Heart right ventricle (tissue), 16 donors: Measurements from ENCODE around the gene SLC44A2. TPM values are rescaled to one million over a fixed set of nuclear protein-coding genes. Genes with fewer than 3 reads are reported as not detected.

Experiments
- ATAC-seq, 8 donors: fragments of 200-7000 bp; cut with Tn5 transposase; one replicate each; pipeline ENCODE4 v1.9.1; 2020; ENCODE audit warnings: mild to moderate bottlenecking in 8 of 8, moderate library complexity in 8 of 8, moderate number of reproducible peaks in 1 of 8
- DNase-seq, 2 donors: peaks; one replicate each; pipeline ENCODE4 v3.0.0-alpha.2; 2020
- H3K27ac ChIP-seq, 10 donors: fragments of 200-600 bp; sonication (generic) in 2 of 10; one replicate each; pipeline versions ENCODE4 v1.5.0 to v1.8.0; 2020 to 2022; ENCODE audit warnings: mild to moderate bottlenecking in 3 of 10
- H3K27me3 ChIP-seq, 7 donors: fragments of 200-600 bp; one replicate each; pipeline ENCODE4 v1.8.0; 2021 to 2022; ENCODE audit warnings: mild to moderate bottlenecking in 2 of 7
- H3K36me3 ChIP-seq, 9 donors: fragments of 200-600 bp; sonication (generic) in 1 of 9; one replicate each; pipeline versions ENCODE4 v1.5.0 to v1.8.0; 2020 to 2022; ENCODE audit warnings: mild to moderate bottlenecking in 2 of 9
- H3K4me1 ChIP-seq, 9 donors: fragments of 200-600 bp; sonication (generic) in 1 of 9; one replicate each; pipeline versions ENCODE4 v1.5.0 to v1.8.0; 2020 to 2022; ENCODE audit warnings: mild to moderate bottlenecking in 4 of 9
- H3K4me3 ChIP-seq, 10 donors: fragments of 200-600 bp; sonication (generic) in 2 of 10; one replicate each; pipeline versions ENCODE4 v1.5.0 to v1.8.0; 2020 to 2022; ENCODE audit warnings: mild to moderate bottlenecking in 7 of 10, moderate library complexity in 2 of 10
- H3K9me3 ChIP-seq, 11 donors: fragments of 200-600 bp in 10 of 11; sonication (generic) in 2 of 11; one replicate each; pipeline versions ENCODE4 v1.5.0 to v1.8.0; 2013 to 2022; ENCODE audit warnings: mild to moderate bottlenecking in 2 of 11, control low read depth in 1 of 11, moderate library complexity in 1 of 11
- CTCF ChIP-seq, 9 donors: fragments of 200-600 bp; sonication (generic) in 2 of 9; IDR thresholded peaks; one replicate each; pipeline versions ENCODE4 v1.5.0 to v1.8.0; 2021 to 2022; ENCODE audit warnings: antibody characterized with exemption in 9 of 9, mild to moderate bottlenecking in 5 of 9, moderate library complexity in 1 of 9
- WGBS, 2 donors: extraction: QIAGEN DNeasy Blood & Tissue Kit; methylation state at CpG; one replicate each; pipeline ENCODE4 v1.1.7; 2013; ENCODE audit warnings: inconsistent platforms in 1 of 2; 5-methylcytosine and 5-hydroxymethylcytosine counted together
- intact Hi-C, 10 donors: fragments of 100-400 bp; cut with DNase I; formaldehyde crosslinking; loops; one replicate each; pipeline versions ENCODE4 v1.11.1 to v1.14.2; 2022
- polyA plus RNA-seq, 2 donors: library from polyadenylated mRNA; stranded (reverse); fragments of 200-250 nt; gene quantifications; one replicate each; pipeline ENCODE4 v1.2.3, GENCODE V29; 2013
- total RNA-seq, 10 donors: library from RNA; stranded (reverse); fragmentation: NEBNext Ultra II Directional in 3 of 10; extraction: Animal tissue kit (Norgen Biotek cat#: 25700) in 3 of 10; gene quantifications; one replicate each; pipeline versions ENCODE4 v1.2.1 to v1.2.4, GENCODE V29; 2021 to 2023
- donor health status: Arrhythmogenic right ventricular cardiomyopathy.
- donor health status: ischemic (EF 13 %, LVEDD 7.1; RV severe dilation, severe dysfunction).
- donor health status: healthy with polysubstance abuse.
- donor health status: DM: no; HTN: yes; CAD: no.
- donor health status: DM: no; HTN: no; CAD: no.
- donor health status: ischemic (EF 25% LVEDD 6.9; RV normal size, moderate dysfunction).
- donor health status: ischemic (EF 25% LVEDD 5.7; RV mildly dilated, moderate dysfunction).
- donor health status: healthy.
- donor health status: DM: yes; HTN: yes; CAD: no.
- donor health status: Ischemic cardiomyopathy.
- donor health status: ischemic (EF 35%, LVEDD 5.7; RV mildly dilated, moderate dysfunction).
- donor health status: nonischemic (EF 11% LVEDD 7.7; RV severe dilation, severe dysfunction).
- donor health status: DM: yes; HTN: yes; CAD: no.
- donor health status: PGD.
- donor health status: ischemic (EF 29% LVEDD 5.4; RV normal size, mild dysfunction).
- donor health status: nonischemic (EF 23%, LVEDD 6.1; RV moderate dilation, normal function).

SLC44A2 gene
- total and polyA plus RNA-seq, 12 donors: 56.2 to 114 (median 95.2) TPM

DNA sequence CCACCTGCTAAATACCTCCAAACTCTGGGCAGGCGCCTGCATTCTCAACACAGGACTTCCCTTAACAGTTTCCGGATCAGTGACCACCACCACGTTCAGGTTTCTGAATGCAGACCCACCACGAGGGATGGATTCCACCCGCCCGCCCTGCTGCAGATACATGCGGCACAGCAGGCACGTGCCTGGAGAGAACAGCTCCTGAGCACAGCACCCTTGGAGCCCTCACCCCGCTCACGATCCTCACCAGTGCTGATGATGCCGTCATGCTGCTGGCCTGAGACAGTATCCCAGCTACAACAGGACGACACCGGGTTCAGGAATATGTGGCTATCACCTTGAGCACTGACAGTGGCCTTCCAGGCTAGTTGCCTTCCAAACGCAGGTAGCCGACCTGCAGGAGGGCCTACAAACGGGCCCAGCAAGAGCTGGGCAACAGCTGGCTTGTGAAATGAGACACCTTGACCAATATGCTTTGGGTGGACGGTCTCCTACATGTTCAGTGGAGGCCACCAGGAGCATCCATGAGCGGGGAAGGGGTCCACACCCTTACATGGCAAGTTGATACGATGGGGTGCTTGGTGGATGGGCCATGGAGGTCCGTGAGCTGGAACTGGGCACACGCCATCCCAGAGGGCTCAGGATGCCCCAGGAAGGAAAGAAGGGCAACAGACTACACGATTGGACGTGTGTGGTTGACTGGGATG is 66.0 kb downstream of the SLC44A2 start:
- intact Hi-C loops: loop anchor here in 2 of 10 donors (5.0 to 10.0 kb wide), 2 partner anchors 34 to 207 kb away; no protein-coding TSS in a partner anchor
- TF ChIP-seq CTCF (IDR thresholded peaks at IDR 0.05): no peak
- Histone ChIP-seq H3K4me3 (no peak overlapping the region), H3K36me3 (peaks cover 0 to 69% (median 27%) of the 10 kb centered on the region in 9 donors), H3K27me3 (no peaks in the 10 kb centered on the region), H3K9me3 (no peaks in the 10 kb centered on the region), H3K27ac (no peak overlapping the region), H3K4me1 (peaks cover 4 to 34% (median 22%) of the 10 kb centered on the region in 9 donors)
- 87% methylated on average over 23 of the region's 23 CpGs for WGBS, 2 donors
- no peak for ATAC-seq
- no peak for DNase-seq

GRCh38 chr19:10691883-10692282 is 66.5 kb downstream of the SLC44A2 start:
- no peaks in the 10 kb centered on the region for H3K9me3 ChIP-seq
- no peak for TF ChIP-seq CTCF (IDR thresholded peaks at IDR 0.05)
- H3K4me3 ChIP-seq: no peak overlapping the region
- DNase-seq (no peak), ATAC-seq (no peak)
- H3K27me3 ChIP-seq: no peaks in the 10 kb centered on the region
- H3K27ac ChIP-seq: no peak overlapping the region
- WGBS, 2 donors: 87 to 89% methylated on average over 5 of the region's 5 CpGs
- H3K4me1 ChIP-seq: peaks cover 2 to 29% (median 17%) of the 10 kb centered on the region in 9 donors
- H3K36me3 ChIP-seq: peaks cover 0 to 64% (median 27%) of the 10 kb centered on the region in 9 donors
- intact Hi-C loops: loop anchor here in 2 of 10 donors (5.0 to 10.0 kb wide), 2 partner anchors 35 to 207 kb away; no protein-coding TSS in a partner anchor

GRCh38 chr19:10692673-10693264 is 67.4 kb downstream of the SLC44A2 start:
- H3K9me3 ChIP-seq: no peaks in the 10 kb centered on the region
- H3K27me3 ChIP-seq: no peaks in the 10 kb centered on the region
- H3K4me3 ChIP-seq: no peak overlapping the region
- H3K27ac ChIP-seq: no peak overlapping the region
- no peak for TF ChIP-seq CTCF (IDR thresholded peaks at IDR 0.05)
- peaks cover 0 to 21% (median 14%) of the 10 kb centered on the region in 9 donors for H3K4me1 ChIP-seq
- WGBS, 2 donors: 86 to 88% methylated on average over 5 of the region's 5 CpGs
- DNase-seq: no peak
- peaks cover 0 to 55% (median 23%) of the 10 kb centered on the region in 9 donors for H3K36me3 ChIP-seq
- intact Hi-C loops: loop anchor here in 2 of 10 donors (5.0 to 10.0 kb wide), 2 partner anchors 35 to 208 kb away; no protein-coding TSS in a partner anchor
- no peak for ATAC-seq

Other genes with a start within 250 kb of the SLC44A2 start
- gene TYK2, start 245.0 kb upstream of the SLC44A2 start, total RNA-seq: 10 to 100 TPM; 37.0 to 80.2 (median 55.8) TPM
- gene TYK2, start 245.0 kb upstream of the SLC44A2 start, polyA plus RNA-seq: 100 to 1,000 TPM in 1 of 2 donors, 10 to 100 TPM in 1; 76.3 to 182 TPM
- gene CDC37, start 222.0 kb upstream of the SLC44A2 start, total RNA-seq: 100 to 1,000 TPM; 106 to 179 (median 121) TPM
- gene CDC37, start 222.0 kb upstream of the SLC44A2 start, polyA plus RNA-seq: 100 to 1,000 TPM; 217 to 422 TPM
- gene PDE4A, start 205.0 kb upstream of the SLC44A2 start, total RNA-seq: 10 to 100 TPM; 10.4 to 50.7 (median 17.3) TPM
- gene PDE4A, start 205.0 kb upstream of the SLC44A2 start, polyA plus RNA-seq: 10 to 100 TPM in 1 of 2 donors, 1 to 10 TPM in 1; 3.5 to 14.3 TPM
- gene KEAP1, start 122.2 kb upstream of the SLC44A2 start, total RNA-seq: 10 to 100 TPM; 51.4 to 84.9 (median 60.0) TPM
- 10 to 100 TPM; 49.1 to 74.5 TPM for gene KEAP1, start 122.2 kb upstream of the SLC44A2 start, polyA plus RNA-seq
- gene S1PR5, start 108.1 kb upstream of the SLC44A2 start, total RNA-seq: 1 to 10 TPM in 1 of 10 donors, under 1 TPM in 6, not detected in 3; 0.12 to 1.1 (median 0.36) TPM
- gene S1PR5, start 108.1 kb upstream of the SLC44A2 start, polyA plus RNA-seq: under 1 TPM; 0.13 to 0.15 TPM
- 10 to 100 TPM; 47.6 to 62.4 (median 54.5) TPM for gene ATG4D, start 81.6 kb upstream of the SLC44A2 start, total RNA-seq
- 10 to 100 TPM; 62.0 to 66.2 TPM for gene ATG4D, start 81.6 kb upstream of the SLC44A2 start, polyA plus RNA-seq
- 10 to 100 TPM in 6 of 10 donors, 1 to 10 TPM in 4; 8.4 to 14.2 (median 10.3) TPM for gene KRI1, start 59.5 kb upstream of the SLC44A2 start, total RNA-seq
- gene KRI1, start 59.5 kb upstream of the SLC44A2 start, polyA plus RNA-seq: 10 to 100 TPM; 14.4 to 17.5 TPM
- gene CDKN2D, start 56.6 kb upstream of the SLC44A2 start, total RNA-seq: 10 to 100 TPM in 5 of 10 donors, 1 to 10 TPM in 5; 7.7 to 19.2 (median 10.3) TPM
- 10 to 100 TPM in 1 of 2 donors, 1 to 10 TPM in 1; 5.7 to 25.6 TPM for gene CDKN2D, start 56.6 kb upstream of the SLC44A2 start, polyA plus RNA-seq
- gene AP1M2, start 38.2 kb upstream of the SLC44A2 start, total RNA-seq: not detected
- gene AP1M2, start 38.2 kb upstream of the SLC44A2 start, polyA plus RNA-seq: not detected
- gene ILF3, start 28.8 kb downstream of the SLC44A2 start, total RNA-seq: 100 to 1,000 TPM; 102 to 129 (median 112) TPM
- gene ILF3, start 28.8 kb downstream of the SLC44A2 start, polyA plus RNA-seq: 10 to 100 TPM; 68.1 to 90.3 TPM
- 10 to 100 TPM; 24.3 to 33.1 (median 26.5) TPM for gene QTRT1, start 75.9 kb downstream of the SLC44A2 start, total RNA-seq
- 10 to 100 TPM; 43.6 to 92.3 TPM for gene QTRT1, start 75.9 kb downstream of the SLC44A2 start, polyA plus RNA-seq
- 100 to 1,000 TPM; 118 to 206 (median 135) TPM for gene DNM2, start 92.5 kb downstream of the SLC44A2 start, total RNA-seq
- gene DNM2, start 92.5 kb downstream of the SLC44A2 start, polyA plus RNA-seq: 100 to 1,000 TPM in 1 of 2 donors, 10 to 100 TPM in 1; 78.9 to 110 TPM
- 10 to 100 TPM; 25.9 to 38.6 (median 32.9) TPM for gene TMED1, start 210.7 kb downstream of the SLC44A2 start, total RNA-seq
- 10 to 100 TPM; 40.4 to 88.6 TPM for gene TMED1, start 210.7 kb downstream of the SLC44A2 start, polyA plus RNA-seq
- gene C19orf38, start 222.9 kb downstream of the SLC44A2 start, total RNA-seq: 1 to 10 TPM in 3 of 10 donors, under 1 TPM in 6, not detected in 1; 0.27 to 4.0 (median 0.61) TPM
- gene C19orf38, start 222.9 kb downstream of the SLC44A2 start, polyA plus RNA-seq: 1 to 10 TPM in 1 of 2 donors, under 1 TPM in 1; 0.66 to 1.3 TPM
- 10 to 100 TPM; 25.8 to 45.4 (median 28.8) TPM for gene CARM1, start 246.0 kb downstream of the SLC44A2 start, total RNA-seq
- gene CARM1, start 246.0 kb downstream of the SLC44A2 start, polyA plus RNA-seq: 10 to 100 TPM; 26.2 to 27.4 TPM